MCF 10A (cell line): ENCODE results near the gene RFK. TPM values are rescaled to one million over a fixed set of nuclear protein-coding genes. Genes with fewer than 3 reads are reported as not detected.

Source experiments
- BruUV-seq: library from RNA; stranded (reverse); fragments of 400-500 nt; replicated peaks from 2 replicates; lab custom pipeline; 2021; lab: Mats Ljungman, UMichigan
- CTCF ChIA-PET: fragments of 300-600 bp; sonication (Branson Sonifier 250); formaldehyde crosslinking; extraction: SDS; loops from one replicate; lab custom pipeline; 2021; ENCODE audit warnings: antibody characterized with exemption, inconsistent platforms; lab: Yijun Ruan, JAX
- POLR2A ChIA-PET: fragments of 300-600, 350-650 bp; sonication (Branson Sonifier 250); formaldehyde crosslinking; extraction: SDS; loops from one replicate; lab custom pipeline; 2020; ENCODE audit warnings: antibody characterized with exemption, inconsistent platforms; lab: Yijun Ruan, JAX
- DNase-seq: peaks from one replicate; pipeline ENCODE4 v3.0.0-alpha.2; 2018; ENCODE audit not compliant: unreplicated experiment
- H3K27ac Mint-ChIP-seq: one replicate; pipeline ENCODE4 v1.8.0; 2022; ENCODE audit warnings: mild to moderate bottlenecking, low read depth, mixed read lengths; ENCODE audit not compliant: unreplicated experiment
- H3K27me3 Mint-ChIP-seq: one replicate; pipeline ENCODE4 v1.8.0; 2022; ENCODE audit warnings: mixed read lengths; ENCODE audit not compliant: insufficient read depth, unreplicated experiment
- H3K36me3 Mint-ChIP-seq: one replicate; pipeline ENCODE4 v1.8.0; 2022; ENCODE audit warnings: mild to moderate bottlenecking, moderate library complexity, mixed read lengths; ENCODE audit not compliant: insufficient read depth, unreplicated experiment
- H3K4me1 Mint-ChIP-seq: one replicate; pipeline ENCODE4 v1.8.0; 2022; ENCODE audit warnings: mixed read lengths; ENCODE audit not compliant: insufficient read depth, unreplicated experiment
- H3K4me3 Mint-ChIP-seq: one replicate; pipeline ENCODE4 v1.8.0; 2022; ENCODE audit warnings: mild to moderate bottlenecking, moderate library complexity, mixed read lengths; ENCODE audit not compliant: unreplicated experiment
- H3K9me3 Mint-ChIP-seq: one replicate; pipeline ENCODE4 v1.8.0; 2022; ENCODE audit warnings: mixed read lengths; ENCODE audit not compliant: unreplicated experiment
- CTCF ChIP-seq: fragments of 200-600 bp; IDR thresholded peaks from one replicate; pipeline ENCODE4 v1.8.0; 2022; ENCODE audit warnings: antibody characterized with exemption, mild to moderate bottlenecking; ENCODE audit not compliant: unreplicated experiment
- intact Hi-C: fragments of 100-400 bp; cut with micrococcal nuclease; formaldehyde crosslinking; loops from 2 replicates; pipeline ENCODE4 v1.14.1; 2022
- total RNA-seq: library from RNA; stranded (reverse); gene quantifications from 2 replicates; pipeline ENCODE4 v1.2.3, GENCODE V29; 2022

Gene RFK
- total RNA-seq, 1 experiment from 2014 or later = 22.6 TPM

GRCh38 chr9:76358628-76359280 lies 35.5 kb downstream of the RFK start:
- no peaks in the 10 kb centered on the region for H3K9me3 Mint-ChIP-seq
- intact Hi-C loops = no loop called here
- H3K27ac Mint-ChIP-seq = no peak overlapping the region
- DNase-seq = no peak
- CTCF ChIA-PET = interaction anchor here (1.0 kb wide), 1 partner anchor 38 kb away, joined by 4 read pairs; no protein-coding TSS in a partner anchor
- H3K36me3 Mint-ChIP-seq = no peaks in the 10 kb centered on the region
- no peaks in the 10 kb centered on the region for H3K27me3 Mint-ChIP-seq
- no peaks in the 10 kb centered on the region for H3K4me1 Mint-ChIP-seq
- no TSS peak for BruUV-seq
- no peak overlapping the region for H3K4me3 Mint-ChIP-seq
- POLR2A ChIA-PET = interaction anchor here (0.6 kb wide), 1 partner anchor 62 kb away, joined by 3 read pairs; no protein-coding TSS in a partner anchor
- no peak for TF ChIP-seq CTCF

- intact Hi-C loops = no loop called here
- H3K4me3 Mint-ChIP-seq = no peak overlapping the region
- TF ChIP-seq CTCF = no peak
- no peak overlapping the region for H3K27ac Mint-ChIP-seq
- no TSS peak for BruUV-seq
- H3K9me3 Mint-ChIP-seq = no peaks in the 10 kb centered on the region
- ChIA-PET POLR2A (interaction anchor here (0.7 kb wide), 1 partner anchor 1791 kb away, joined by 3 read pairs; no protein-coding TSS in a partner anchor), CTCF (no interaction called here)
- H3K36me3 Mint-ChIP-seq = no peaks in the 10 kb centered on the region
- no peaks in the 10 kb centered on the region for H3K4me1 Mint-ChIP-seq
- no peak for DNase-seq
- no peaks in the 10 kb centered on the region for H3K27me3 Mint-ChIP-seq
These were observed 36.7 kb downstream of the RFK start for GRCh38 chr9:76357555-76357954.

- BruUV-seq = no TSS peak
- TF ChIP-seq CTCF = no peak
- CTCF ChIA-PET = interaction anchor here (0.5 to 1.4 kb wide), 2 partner anchors 38 to 53 kb away, joined by 3 read pairs; partner anchors contain the start of gene RFK
- intact Hi-C loops = no loop called here
- Mint-ChIP-seq H3K36me3 (no peaks in the 10 kb centered on the region), H3K27ac (no peak overlapping the region), H3K9me3 (no peaks in the 10 kb centered on the region), H3K27me3 (no peaks in the 10 kb centered on the region), H3K4me1 (no peaks in the 10 kb centered on the region), H3K4me3 (no peak overlapping the region)
- POLR2A ChIA-PET = no interaction called here
- DNase-seq = no peak
These were observed 38.3 kb downstream of the RFK start for GRCh38 chr9:76355886-76356285.

- POLR2A ChIA-PET = no interaction called here
- no peaks in the 10 kb centered on the region for H3K4me1 Mint-ChIP-seq
- no peak for TF ChIP-seq CTCF
- CTCF ChIA-PET = interaction anchor here (0.5 kb wide), 1 partner anchor 1133 kb away, joined by 6 read pairs; no protein-coding TSS in a partner anchor
- intact Hi-C loops = no loop called here
- no peak overlapping the region for H3K4me3 Mint-ChIP-seq
- no peaks in the 10 kb centered on the region for H3K9me3 Mint-ChIP-seq
- H3K36me3 Mint-ChIP-seq = no peaks in the 10 kb centered on the region
- H3K27me3 Mint-ChIP-seq = no peaks in the 10 kb centered on the region
- H3K27ac Mint-ChIP-seq = no peak overlapping the region
- no peak for DNase-seq
- no TSS peak for BruUV-seq
These were observed 40.0 kb downstream of the RFK start for GRCh38 chr9:76354221-76354620.
